ENCODE data around the gene ADAMTS2.

Gene ADAMTS2

DNA sequence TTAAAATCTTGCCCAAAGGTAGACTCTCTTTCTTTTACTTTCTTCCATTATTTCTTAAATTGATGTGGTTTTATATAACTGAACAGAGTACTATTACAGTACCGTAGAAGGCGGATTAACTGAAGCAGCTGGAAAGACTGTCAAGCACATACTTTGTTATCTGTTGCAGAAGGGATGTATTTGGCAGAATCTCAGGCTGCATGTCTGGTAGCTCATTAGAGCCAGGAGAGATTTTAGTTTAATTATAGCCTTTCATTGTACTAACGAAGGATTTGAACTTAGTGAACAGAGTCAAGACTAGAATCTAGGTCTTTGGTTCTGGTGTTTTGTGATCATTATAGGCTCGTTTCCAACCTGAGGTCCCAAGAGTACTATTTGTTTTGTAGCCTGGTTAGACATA, 264.5 kb downstream of the ADAMTS2 start:
- Histone ChIP-seq H3K9me3 (ENCODE audit: insufficient read depth, low read depth, low read length) (peaks cover 27% of the 10 kb centered on the region), H4K8ac (ENCODE audit: low read depth, low read length) (no peak overlapping the region), H3K4ac (ENCODE audit: low read depth, low read length) (no peak overlapping the region), H4K12ac (ENCODE audit: low read depth, low read length) (no peak overlapping the region), H2BK12ac (ENCODE audit: low read length) (no peak overlapping the region), H3K27me3 (ENCODE audit: insufficient read depth, low read length) (no peaks in the 10 kb centered on the region), H3K79me2 (ENCODE audit: control insufficient read depth, insufficient read depth, low read length, poor library complexity) (no peaks in the 10 kb centered on the region), H3K27ac (ENCODE audit: low read depth, low read length) (no peak overlapping the region), H2AFZ (ENCODE audit: insufficient read depth, low read length, poor library complexity) (no peak overlapping the region), H3K79me1 (ENCODE audit: low read length) (no peaks in the 10 kb centered on the region), H3K14ac (ENCODE audit: low read length) (no peak overlapping the region), H3K23ac (ENCODE audit: low read length) (no peak overlapping the region), H4K91ac (ENCODE audit: low read depth, low read length) (no peak overlapping the region), H2BK5ac (ENCODE audit: low read depth, low read length, poor library complexity) (no peak overlapping the region), H3K4me3 (ENCODE audit: low read depth, low read length) (no peak overlapping the region), H3K4me1 (ENCODE audit: control insufficient read depth in 1 of 2, insufficient read depth in 2 of 2, low read length in 2 of 2) (no peaks in the 10 kb centered on the region), H2AK5ac (ENCODE audit: low read length) (no peak overlapping the region), H3K4me2 (ENCODE audit: low read length) (no peak overlapping the region), H3K9ac (ENCODE audit: low read length) (no peak overlapping the region), H3K36me3 (ENCODE audit: control insufficient read depth in 1 of 2, insufficient read depth in 2 of 2, low read length in 2 of 2) (peaks cover 14 to 29% of the 10 kb centered on the region in 2 experiments), H3K18ac (ENCODE audit: low read length) (no peak overlapping the region), H2BK120ac (ENCODE audit: insufficient read depth, low read length, poor library complexity) (no peak overlapping the region)
- no CpG with 5 or more reads among the region's 4 CpGs for WGBS (ENCODE audit: extremely low coverage, insufficient coverage, insufficient read length)
- DNase-seq: no peak

DNA sequence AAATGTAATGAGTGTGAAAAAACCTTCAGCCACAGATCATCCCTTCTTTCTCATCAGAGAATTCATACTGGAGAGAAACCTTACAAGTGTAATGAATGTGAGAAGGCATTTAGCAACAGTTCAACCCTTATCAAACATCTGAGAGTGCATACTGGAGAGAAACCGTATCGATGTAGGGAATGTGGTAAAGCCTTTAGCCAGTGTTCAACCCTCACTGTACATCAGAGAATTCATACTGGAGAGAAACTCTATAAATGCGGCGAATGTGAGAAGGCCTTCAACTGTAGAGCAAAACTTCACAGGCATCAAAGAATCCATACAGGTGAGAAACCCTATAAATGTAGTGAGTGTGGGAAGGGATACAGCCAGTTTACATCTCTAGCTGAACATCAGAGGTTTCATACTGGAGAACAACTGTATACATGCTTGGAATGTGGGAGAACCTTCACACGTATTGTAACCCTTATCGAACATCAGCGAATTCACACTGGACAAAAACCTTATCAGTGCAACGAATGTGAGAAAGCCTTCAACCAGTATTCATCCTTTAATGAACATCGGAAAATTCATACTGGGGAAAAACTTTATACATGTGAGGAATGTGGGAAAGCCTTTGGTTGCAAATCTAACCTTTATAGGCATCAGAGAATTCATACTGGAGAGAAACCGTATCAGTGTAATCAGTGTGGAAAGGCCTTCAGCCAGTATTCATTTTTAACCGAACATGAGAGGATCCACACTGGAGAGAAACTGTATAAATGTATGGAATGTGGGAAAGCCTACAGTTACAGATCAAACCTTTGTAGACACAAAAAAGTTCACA, 265.9 kb downstream of the ADAMTS2 start:
- H3K79me1 ChIP-seq (ENCODE audit: low read length): no peaks in the 10 kb centered on the region
- H3K4ac ChIP-seq (ENCODE audit: low read depth, low read length): no peak overlapping the region
- no peak overlapping the region for H4K8ac ChIP-seq (ENCODE audit: low read depth, low read length)
- no peak overlapping the region for H3K23ac ChIP-seq (ENCODE audit: low read length)
- H2BK12ac ChIP-seq (ENCODE audit: low read length): no peak overlapping the region
- no peak overlapping the region for H2AK5ac ChIP-seq (ENCODE audit: low read length)
- no peak overlapping the region for H2BK5ac ChIP-seq (ENCODE audit: low read depth, low read length, poor library complexity)
- no peak overlapping the region for H3K14ac ChIP-seq (ENCODE audit: low read length)
- no peaks in the 10 kb centered on the region for H3K27me3 ChIP-seq (ENCODE audit: insufficient read depth, low read length)
- peaks cover 14 to 29% of the 10 kb centered on the region in 2 experiments for H3K36me3 ChIP-seq (ENCODE audit: control insufficient read depth in 1 of 2, insufficient read depth in 2 of 2, low read length in 2 of 2)
- no CpG with 5 or more reads among the region's 11 CpGs for WGBS (ENCODE audit: extremely low coverage, insufficient coverage, insufficient read length)
- H3K4me2 ChIP-seq (ENCODE audit: low read length): no peak overlapping the region
- H3K18ac ChIP-seq (ENCODE audit: low read length): no peak overlapping the region
- peaks cover 25% of the 10 kb centered on the region for H3K9me3 ChIP-seq (ENCODE audit: insufficient read depth, low read depth, low read length)
- H2AFZ ChIP-seq (ENCODE audit: insufficient read depth, low read length, poor library complexity): no peak overlapping the region
- no peaks in the 10 kb centered on the region for H3K79me2 ChIP-seq (ENCODE audit: control insufficient read depth, insufficient read depth, low read length, poor library complexity)
- H2BK120ac ChIP-seq (ENCODE audit: insufficient read depth, low read length, poor library complexity): no peak overlapping the region
- H4K12ac ChIP-seq (ENCODE audit: low read depth, low read length): no peak overlapping the region
- no peak for DNase-seq
- H3K4me3 ChIP-seq (ENCODE audit: low read depth, low read length): no peak overlapping the region
- no peak overlapping the region for H3K9ac ChIP-seq (ENCODE audit: low read length)
- H3K4me1 ChIP-seq (ENCODE audit: control insufficient read depth in 1 of 2, insufficient read depth in 2 of 2, low read length in 2 of 2): no peaks in the 10 kb centered on the region
- no peak overlapping the region for H4K91ac ChIP-seq (ENCODE audit: low read depth, low read length)
- no peak overlapping the region for H3K27ac ChIP-seq (ENCODE audit: low read depth, low read length)

DNA sequence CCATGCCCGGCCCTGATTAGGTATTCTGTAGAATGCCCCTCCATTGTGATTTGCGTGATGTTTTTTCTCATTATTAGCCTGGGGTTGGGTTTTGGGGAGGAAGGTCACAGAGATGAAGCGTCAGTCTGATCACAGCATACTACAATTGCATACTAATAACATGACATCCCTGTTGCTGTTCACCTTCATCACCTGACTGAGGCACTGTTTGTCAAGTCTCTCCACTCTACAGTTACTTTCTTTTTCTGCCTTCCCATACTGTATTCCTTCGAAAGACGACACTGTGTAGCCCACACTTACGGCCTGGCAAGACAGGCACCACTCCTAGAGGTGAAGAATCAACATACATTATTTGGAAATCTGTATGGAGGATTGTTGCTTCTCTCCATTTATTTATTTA, 279.6 kb downstream of the ADAMTS2 start:
- no peak overlapping the region for H2AFZ ChIP-seq (ENCODE audit: insufficient read depth, low read length, poor library complexity)
- no peak overlapping the region for H2BK120ac ChIP-seq (ENCODE audit: insufficient read depth, low read length, poor library complexity)
- no peak overlapping the region for H3K4me2 ChIP-seq (ENCODE audit: low read length)
- no peak overlapping the region for H4K12ac ChIP-seq (ENCODE audit: low read depth, low read length)
- no peak overlapping the region for H3K9ac ChIP-seq (ENCODE audit: low read length)
- peaks cover 16% of the 10 kb centered on the region for H3K9me3 ChIP-seq (ENCODE audit: insufficient read depth, low read depth, low read length)
- no peak overlapping the region for H2BK5ac ChIP-seq (ENCODE audit: low read depth, low read length, poor library complexity)
- no peak overlapping the region for H4K91ac ChIP-seq (ENCODE audit: low read depth, low read length)
- H3K79me1 ChIP-seq (ENCODE audit: low read length): no peaks in the 10 kb centered on the region
- H3K27me3 ChIP-seq (ENCODE audit: insufficient read depth, low read length): no peaks in the 10 kb centered on the region
- H3K23ac ChIP-seq (ENCODE audit: low read length): no peak overlapping the region
- H2AK5ac ChIP-seq (ENCODE audit: low read length): no peak overlapping the region
- H3K18ac ChIP-seq (ENCODE audit: low read length): no peak overlapping the region
- peaks cover 3 to 8% of the 10 kb centered on the region in 2 experiments for H3K4me1 ChIP-seq (ENCODE audit: control insufficient read depth in 1 of 2, insufficient read depth in 2 of 2, low read length in 2 of 2)
- no peak overlapping the region for H4K8ac ChIP-seq (ENCODE audit: low read depth, low read length)
- no peak overlapping the region for H3K4ac ChIP-seq (ENCODE audit: low read depth, low read length)
- H3K27ac ChIP-seq (ENCODE audit: low read depth, low read length): no peak overlapping the region
- H3K36me3 ChIP-seq (ENCODE audit: control insufficient read depth in 1 of 2, insufficient read depth in 2 of 2, low read length in 2 of 2): peaks cover 12 to 16% of the 10 kb centered on the region in 2 experiments
- DNase-seq: no peak
- no peaks in the 10 kb centered on the region for H3K79me2 ChIP-seq (ENCODE audit: control insufficient read depth, insufficient read depth, low read length, poor library complexity)
- no peak overlapping the region for H2BK12ac ChIP-seq (ENCODE audit: low read length)
- H3K4me3 ChIP-seq (ENCODE audit: low read depth, low read length): no peak overlapping the region
- no CpG with 5 or more reads among the region's 6 CpGs for WGBS (ENCODE audit: extremely low coverage, insufficient coverage, insufficient read length)
- H3K14ac ChIP-seq (ENCODE audit: low read length): no peak overlapping the region

DNA sequence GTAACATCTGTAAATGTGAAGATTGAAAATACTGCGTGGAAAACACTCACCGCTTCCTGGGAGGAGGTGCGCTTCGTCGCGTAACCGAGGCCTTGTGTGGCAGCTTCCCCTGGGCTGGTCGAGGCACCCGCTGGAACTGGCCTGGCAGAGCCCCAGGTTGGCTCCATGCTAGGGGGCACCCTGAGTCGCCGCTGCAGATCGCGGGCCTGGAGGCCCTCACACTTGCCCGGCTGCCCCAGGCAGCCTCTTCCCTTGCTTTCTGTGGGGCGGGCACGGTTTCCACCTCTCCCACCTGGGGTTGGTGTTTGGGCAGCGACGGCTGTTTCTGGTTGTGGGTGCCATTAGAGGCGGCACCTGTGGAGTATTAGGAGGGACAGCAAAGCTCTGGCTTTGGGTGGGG, 284.2 kb downstream of the ADAMTS2 start:
- H3K79me1 ChIP-seq (ENCODE audit: low read length): peaks cover 4% of the 10 kb centered on the region
- peak overlapping the region; percentile 94 for H4K8ac ChIP-seq (ENCODE audit: low read depth, low read length)
- H3K18ac ChIP-seq (ENCODE audit: low read length): no peak overlapping the region
- H2BK5ac ChIP-seq (ENCODE audit: low read depth, low read length, poor library complexity): no peak overlapping the region
- H3K4me2 ChIP-seq (ENCODE audit: low read length): peak overlapping the region; percentile 48
- no peak overlapping the region for H4K12ac ChIP-seq (ENCODE audit: low read depth, low read length)
- H3K23ac ChIP-seq (ENCODE audit: low read length): no peak overlapping the region
- H3K27ac ChIP-seq (ENCODE audit: low read depth, low read length): no peak overlapping the region
- no peak overlapping the region for H4K91ac ChIP-seq (ENCODE audit: low read depth, low read length)
- no peaks in the 10 kb centered on the region for H3K27me3 ChIP-seq (ENCODE audit: insufficient read depth, low read length)
- no peak for DNase-seq
- no peak overlapping the region for H2AFZ ChIP-seq (ENCODE audit: insufficient read depth, low read length, poor library complexity)
- no peak overlapping the region for H2AK5ac ChIP-seq (ENCODE audit: low read length)
- no peak overlapping the region for H2BK12ac ChIP-seq (ENCODE audit: low read length)
- H3K4me3 ChIP-seq (ENCODE audit: low read depth, low read length): no peak overlapping the region
- peaks cover 2% of the 10 kb centered on the region for H3K79me2 ChIP-seq (ENCODE audit: control insufficient read depth, insufficient read depth, low read length, poor library complexity)
- H3K36me3 ChIP-seq (ENCODE audit: control insufficient read depth in 1 of 2, insufficient read depth in 2 of 2, low read length in 2 of 2): peaks cover 4 to 10% of the 10 kb centered on the region in 2 experiments
- H3K4me1 ChIP-seq (ENCODE audit: control insufficient read depth in 1 of 2, insufficient read depth in 2 of 2, low read length in 2 of 2): peaks cover 5 to 9% of the 10 kb centered on the region in 2 experiments
- WGBS (ENCODE audit: extremely low coverage, insufficient coverage, insufficient read length): no CpG with 5 or more reads among the region's 19 CpGs
- no peak overlapping the region for H3K9ac ChIP-seq (ENCODE audit: low read length)
- H3K4ac ChIP-seq (ENCODE audit: low read depth, low read length): no peak overlapping the region
- H3K14ac ChIP-seq (ENCODE audit: low read length): no peak overlapping the region
- H2BK120ac ChIP-seq (ENCODE audit: insufficient read depth, low read length, poor library complexity): no peak overlapping the region
- H3K9me3 ChIP-seq (ENCODE audit: insufficient read depth, low read depth, low read length): peaks cover 6% of the 10 kb centered on the region
